Thyroid gland (tissue), 4 donors: ENCODE measurements around the gene MTA3.

Experiments used
- CTCF ChIP-seq, 6 experiments: fragments of 200-600 bp in 3 of 6; fragments of 450-650 bp in 3 of 6; sonication (generic) in 3 of 6; IDR thresholded peaks; one replicate each; pipeline ENCODE4 v1.5.1; 2016 to 2019; ENCODE audit warnings: antibody characterized with exemption in 6 of 6, mild to moderate bottlenecking in 2 of 6, inconsistent platforms in 1 of 6, moderate library complexity in 1 of 6
- POLR2A ChIP-seq, 2 donors: fragments of 450-650 bp; IDR thresholded peaks; one replicate each; pipeline ENCODE4 v1.6.1; 2017; ENCODE audit warnings: antibody characterized with exemption in 2 of 2, mild to moderate bottlenecking in 2 of 2, moderate library complexity in 1 of 2

- TF ChIP-seq CTCF (IDR thresholded peaks at IDR 0.05): no peak
- TF ChIP-seq POLR2A (IDR thresholded peaks at IDR 0.05): no peak
Measured at GRCh38 chr2:42653039-42653438, 84.6 kb downstream of the MTA3 start.
